Panc1 (cell line): ENCODE data around the gene ZNF808. TPM values are rescaled to one million over a fixed set of nuclear protein-coding genes. Genes with fewer than 3 reads are reported as not detected.

Experiments used
- ATAC-seq: fragments of 200-7000 bp; cut with Tn5 transposase; 2 replicates; pipeline ENCODE4 v1.9.1; 2020; ENCODE audit warnings: mild to moderate bottlenecking, moderate library complexity
- BruUV-seq: library from RNA; stranded (reverse); fragments of 400-500 nt; replicated peaks from 2 replicates; lab custom pipeline; 2021; lab: Mats Ljungman, UMichigan
- CTCF ChIA-PET: fragments of 300-600 bp; sonication (Branson Sonifier 250); formaldehyde crosslinking; loops from one replicate; lab custom pipeline; 2022; ENCODE audit warnings: antibody characterized with exemption; lab: Charles Lee
- POLR2A ChIA-PET: fragments of 300-600 bp; sonication (Branson Sonifier 250); formaldehyde crosslinking; loops from one replicate; lab custom pipeline; 2022; ENCODE audit warnings: antibody characterized with exemption; lab: Charles Lee
- DNase-seq: peaks from one replicate; pipeline ENCODE4 v3.0.0-alpha.2; 2010; ENCODE audit warnings: low read depth, low spot score
- H3K27ac ChIP-seq: 2 replicates; pipeline ENCODE4 v1.5.1; 2011; ENCODE audit warnings: mild to moderate bottlenecking, low read length, inconsistent platforms
- H3K27me3 ChIP-seq: fragments of 200-500 bp; sonication (Bioruptor generic); 2 replicates; pipeline ENCODE4 v1.6.0; 2014; ENCODE audit warnings: low read length, inconsistent platforms; ENCODE audit not compliant: control insufficient read depth, insufficient read depth
- H3K36me3 ChIP-seq: fragments of 200-500 bp; sonication (Bioruptor generic); 2 replicates; pipeline ENCODE4 v1.5.1; 2014; ENCODE audit warnings: inconsistent platforms, mild to moderate bottlenecking, low read length, moderate library complexity; ENCODE audit not compliant: control insufficient read depth, insufficient read depth
- H3K4me1 ChIP-seq: 2 replicates; pipeline ENCODE4 v1.5.1; 2011; ENCODE audit warnings: inconsistent platforms, mild to moderate bottlenecking, low read length, moderate library complexity; ENCODE audit not compliant: control insufficient read depth, insufficient read depth
- H3K4me3 ChIP-seq, 2 experiments: 2 replicates each; pipeline ENCODE4 v1.5.1; 2011 to 2012; ENCODE audit warnings: low read depth in 2 of 2, low read length in 2 of 2, mild to moderate bottlenecking in 2 of 2, inconsistent platforms in 1 of 2, moderate library complexity in 1 of 2
- H3K9me3 ChIP-seq: fragments of 200-500 bp; sonication (Bioruptor generic); 2 replicates; pipeline ENCODE4 v1.5.1; 2014; ENCODE audit warnings: low read depth, mild to moderate bottlenecking, inconsistent platforms, low read length, moderate library complexity; ENCODE audit not compliant: control insufficient read depth, insufficient read depth
- CTCF ChIP-seq: fragments of 450-650 bp; IDR thresholded peaks from 2 replicates; pipeline ENCODE4 v1.5.1; 2017; ENCODE audit warnings: mild to moderate bottlenecking
- POLR2AphosphoS5 ChIP-seq: IDR thresholded peaks from 2 replicates; pipeline ENCODE4 v1.6.1; 2012; ENCODE audit warnings: mild to moderate bottlenecking, low read depth, low read length, moderate library complexity
- REST ChIP-seq, 2 experiments: IDR thresholded peaks; 2 replicates each; pipeline ENCODE4 v1.6.1; 2011 to 2012; ENCODE audit warnings: low read depth in 2 of 2, control low read depth in 1 of 2, low read length in 1 of 2, mild to moderate bottlenecking in 1 of 2, moderate library complexity in 1 of 2; ENCODE audit not compliant: insufficient read depth in 1 of 2
- SIN3A ChIP-seq: IDR thresholded peaks from 2 replicates; pipeline ENCODE4 v1.6.1; 2012; ENCODE audit warnings: low read depth, mild to moderate bottlenecking, low read length, moderate library complexity, borderline replicate concordance; ENCODE audit not compliant: insufficient read depth
- TCF7L2 ChIP-seq: IDR thresholded peaks from 2 replicates; pipeline ENCODE4 v1.6.1; 2011; ENCODE audit warnings: mild to moderate bottlenecking, low read depth, low read length, inconsistent platforms
- in situ Hi-C: cut with HindIII; loops from 2 replicates; pipeline ENCODE4 v1.10.0; 2016; ENCODE audit warnings: low sequenced_read_pairs, low pct_unique_long_range_greater_than_20kb
- intact Hi-C: fragments of 100-400 bp; cut with micrococcal nuclease; formaldehyde crosslinking; loops from one replicate; pipeline ENCODE4 v1.10.0; 2022; ENCODE audit not compliant: unreplicated experiment
- total RNA-seq: library from RNA; stranded (reverse); gene quantifications from one replicate; pipeline ENCODE4 v1.2.1, GENCODE V29; 2021; ENCODE audit not compliant: unreplicated experiment

ZNF808 gene
- total RNA-seq, 1 experiment from 2014 or later, result 19.1 TPM

- in situ Hi-C loops (no loop called here), intact Hi-C loops (no loop called here)
- Histone ChIP-seq H3K36me3 (peaks cover 4% of the 10 kb centered on the region; the same call in 1 of the 2 replicates), H3K9me3 (0 out of 2 replicates have a peak, but pooled peaks cover 3% of the 10 kb centered on the region), H3K4me3 (peak overlapping the region; percentile 79 to 86), H3K27ac (peak overlapping the region; percentile 89), H3K27me3 (no peaks in the 10 kb centered on the region), H3K4me1 (no peaks in the 10 kb centered on the region; the same call in 1 of the 2 replicates)
- ChIA-PET CTCF (no interaction called here), POLR2A (interaction anchor here (0.6 kb wide), 1 partner anchor 82 kb away, joined by 6 read pairs; no protein-coding TSS in a partner anchor)
- TSS peak; percentile 89 for BruUV-seq
- ATAC-seq, result peak; percentile 24
- TF ChIP-seq SIN3A (no peak), REST (IDR thresholded peaks at IDR 0.05; ENCODE audit: insufficient read depth in 1 of 2, low read depth in 2 of 2, low read length in 1 of 2) (no peak), POLR2AphosphoS5 (no peak), TCF7L2 (no peak)
- DNase-seq, result no peak
These were observed 486 bp downstream of the ZNF808 start for GRCh38 chr19:52527956-52528351.

- Histone ChIP-seq H3K27me3 (no peaks in the 10 kb centered on the region), H3K9me3 (no peaks in the 10 kb centered on the region), H3K4me3 (no peak overlapping the region), H3K27ac (no peak overlapping the region), H3K36me3 (peaks cover 4% of the 10 kb centered on the region; the same call in 1 of the 2 replicates), H3K4me1 (no peaks in the 10 kb centered on the region; the same call in 1 of the 2 replicates)
- in situ Hi-C loops, result no loop called here
- TF ChIP-seq SIN3A, result no peak
- TF ChIP-seq TCF7L2, result no peak
- no peak for TF ChIP-seq REST (IDR thresholded peaks at IDR 0.05; ENCODE audit: insufficient read depth in 1 of 2, low read depth in 2 of 2, low read length in 1 of 2)
- no peak for TF ChIP-seq POLR2AphosphoS5
- no peak for TF ChIP-seq CTCF
- POLR2A ChIA-PET, result no interaction called here
- CTCF ChIA-PET, result no interaction called here
- no TSS peak for BruUV-seq
- no peak for DNase-seq
- intact Hi-C loops, result no loop called here
- ATAC-seq, result no peak
These were observed 5.0 kb downstream of the ZNF808 start for GRCh38 chr19:52532480-52532879.
